Midbrain (tissue), 1 donor: ENCODE measurements around the gene RPL18A.
A peak's percentile ranks its signal among the peaks of the same experiment; 100 is the strongest.

Source experiments
- DNase-seq: peaks from one replicate; lab custom pipeline; 2025; lab: John Stamatoyannopoulos, UW

The RPL18A gene

DNA sequence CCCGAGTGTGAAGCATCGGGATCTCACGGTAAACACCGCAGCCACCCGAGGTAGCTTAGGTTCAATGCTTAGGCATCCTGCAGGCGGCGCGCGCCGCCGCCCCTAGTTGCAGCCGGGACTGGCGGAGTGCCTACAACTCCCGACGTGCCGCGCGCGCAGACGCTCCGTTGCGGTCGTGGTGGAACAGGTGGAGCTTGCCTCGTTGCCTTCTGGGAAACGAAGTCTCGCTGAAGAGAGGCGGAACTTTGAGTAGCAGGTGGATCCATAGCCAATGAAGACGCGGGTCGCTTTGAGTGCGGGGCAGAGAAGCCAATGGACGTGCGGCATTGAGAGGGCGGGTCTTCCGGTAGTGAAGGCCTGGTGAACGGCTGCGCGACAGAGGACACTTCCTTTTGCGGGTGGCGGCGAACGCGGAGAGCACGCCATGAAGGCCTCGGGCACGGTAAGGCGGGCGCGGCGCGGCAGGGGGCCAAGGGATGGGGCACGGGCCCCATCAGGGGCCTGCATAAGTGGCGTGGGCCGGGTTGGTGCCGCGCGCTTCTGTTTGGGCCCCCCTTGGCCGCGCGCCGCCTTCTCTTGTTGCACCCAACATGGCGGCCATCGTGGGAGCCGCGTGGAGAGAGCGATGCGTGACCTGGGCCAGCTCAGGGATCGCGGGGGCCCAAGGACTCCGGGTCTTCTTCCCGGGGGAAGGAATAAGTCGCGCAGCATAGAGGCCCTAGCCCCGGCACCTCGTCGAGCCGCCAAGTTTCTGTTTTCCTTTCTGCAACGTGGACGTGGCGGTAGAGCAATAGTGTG, at the start of gene RPL18A:
Gene RPL18A, plus strand, starts transcription at position 378 of the 798 bp plus-strand sequence. Its CDS starts 47 bp downstream, at position 425.
- peak; percentile 100 for DNase-seq

DNA sequence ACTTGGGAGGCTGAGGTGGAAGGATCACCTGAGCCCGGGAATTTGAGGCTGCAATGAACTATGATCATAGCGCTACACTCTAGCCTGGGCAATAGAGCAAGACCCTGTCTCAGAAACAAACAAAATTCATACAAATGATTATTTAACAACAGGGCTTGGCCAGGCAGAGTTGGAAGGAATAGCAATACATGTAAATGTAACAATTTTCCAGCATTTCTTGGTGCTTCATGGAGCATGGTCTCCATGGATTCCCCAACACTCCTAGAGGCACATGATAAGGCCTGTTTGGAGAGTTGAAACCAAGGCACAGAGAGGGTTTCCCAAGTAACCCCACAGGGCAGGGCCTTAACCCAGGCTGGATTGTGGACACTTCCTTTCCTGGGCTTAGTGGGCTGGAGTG, 48.6 kb upstream of the RPL18A start:
- DNase-seq = no peak

DNA sequence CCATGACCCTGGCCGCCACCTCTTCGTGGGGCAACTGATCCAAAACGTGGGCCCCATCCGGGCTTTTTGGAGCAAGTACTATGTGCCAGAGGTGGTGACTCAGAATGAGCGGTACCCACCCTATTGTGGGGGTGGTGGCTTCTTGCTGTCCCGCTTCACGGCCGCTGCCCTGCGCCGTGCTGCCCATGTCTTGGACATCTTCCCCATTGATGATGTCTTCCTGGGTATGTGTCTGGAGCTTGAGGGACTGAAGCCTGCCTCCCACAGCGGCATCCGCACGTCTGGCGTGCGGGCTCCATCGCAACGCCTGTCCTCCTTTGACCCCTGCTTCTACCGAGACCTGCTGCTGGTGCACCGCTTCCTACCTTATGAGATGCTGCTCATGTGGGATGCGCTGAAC, 48.0 kb upstream of the RPL18A start:
- no peak for DNase-seq

DNA sequence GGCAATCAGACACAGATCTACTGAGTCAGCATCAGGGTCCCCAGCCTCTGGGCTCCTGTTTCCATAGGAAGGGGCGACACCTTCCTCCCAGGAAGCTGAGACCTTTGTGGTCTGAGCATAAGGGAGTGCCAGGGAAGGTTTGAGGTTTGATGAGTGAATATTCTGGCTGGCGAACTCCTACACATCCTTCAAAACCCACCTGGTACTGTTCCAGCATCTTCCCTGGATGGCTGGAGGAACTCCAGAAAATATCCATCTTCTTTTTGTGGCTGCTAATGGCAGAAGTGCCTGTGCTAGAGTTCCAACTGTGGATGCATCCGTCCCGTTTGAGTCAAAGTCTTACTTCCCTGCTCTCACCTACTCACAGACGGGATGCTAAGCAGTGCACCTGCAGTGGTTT, 47.6 kb upstream of the RPL18A start:
- no peak for DNase-seq

DNA sequence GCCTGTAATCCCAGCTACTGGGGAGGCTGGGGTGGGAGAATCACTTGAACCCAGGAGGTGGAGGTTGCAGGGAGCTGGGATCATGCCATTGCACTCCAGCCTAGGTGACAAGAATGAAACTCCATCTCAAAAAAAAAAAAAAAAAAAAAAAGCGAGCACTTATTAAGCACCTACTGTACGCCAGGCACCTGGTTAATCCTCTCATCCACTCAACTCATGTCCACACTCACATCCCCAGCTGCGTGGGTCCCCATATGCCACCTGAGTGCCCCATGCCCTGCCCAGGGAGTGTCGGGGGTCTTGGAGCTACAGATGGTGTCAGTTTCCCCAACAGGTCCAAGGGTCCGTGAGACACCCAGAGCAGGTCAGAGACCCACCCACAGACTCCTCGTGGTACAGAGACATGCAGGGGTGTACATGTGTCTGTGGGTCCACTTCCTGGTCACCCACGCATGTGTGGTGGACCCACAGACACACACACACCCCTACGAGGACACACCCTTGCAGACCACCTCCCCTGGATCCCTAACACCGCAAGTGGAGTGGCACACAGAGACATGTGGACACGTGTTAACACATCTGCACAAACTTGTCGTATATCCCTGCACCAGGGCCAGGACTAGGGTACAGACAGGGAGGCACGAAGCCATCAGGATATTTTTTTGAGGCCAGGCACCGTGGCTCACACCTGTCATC, 41.9 kb upstream of the RPL18A start:
- no peak for DNase-seq

DNA sequence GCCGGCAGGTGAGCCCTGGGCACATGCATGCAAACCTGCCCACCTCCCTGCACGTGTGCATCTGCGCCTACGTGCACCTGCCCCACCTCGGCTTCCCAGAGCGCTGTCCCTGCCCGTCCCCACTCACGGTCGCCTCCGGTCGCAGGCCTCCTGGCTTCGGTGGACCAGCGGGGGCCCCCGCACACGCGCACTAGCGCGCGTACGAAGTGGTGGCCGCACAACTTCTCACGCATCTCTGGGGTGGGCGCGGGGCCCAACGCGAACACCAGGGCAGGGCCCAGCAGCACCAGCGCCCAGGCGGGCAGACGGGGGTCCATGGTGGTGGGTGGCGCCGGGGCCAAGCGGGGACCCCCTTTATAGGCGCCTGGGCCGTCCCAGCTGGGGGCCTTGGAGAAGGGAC, 38.5 kb upstream of the RPL18A start, which contains the start of gene INSL3:
Gene INSL3, minus strand, starts transcription at position 330 of the 400 bp plus-strand sequence. Its CDS starts 13 bp downstream, at position 317.
- DNase-seq = no peak

DNA sequence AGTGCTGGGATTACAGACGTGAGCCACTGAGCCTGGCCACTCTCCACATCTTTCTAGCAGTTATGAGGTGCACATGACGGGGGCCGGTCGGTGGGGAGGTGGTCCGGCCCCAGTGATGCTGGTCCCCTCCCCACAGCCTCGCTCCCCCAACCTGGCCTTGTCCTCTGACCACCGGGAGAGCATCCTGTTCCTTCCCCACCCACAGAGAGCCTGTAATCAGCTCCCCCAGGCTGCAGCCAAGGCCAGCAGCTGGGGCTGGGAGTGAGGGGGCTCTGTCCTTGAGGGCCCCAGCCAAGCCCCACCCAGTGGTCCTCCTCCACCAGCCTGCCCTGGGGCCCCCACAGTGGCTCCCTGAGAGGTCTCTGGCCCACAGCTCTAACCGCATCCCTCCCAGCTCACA, 35.4 kb upstream of the RPL18A start:
- DNase-seq = no peak

DNA sequence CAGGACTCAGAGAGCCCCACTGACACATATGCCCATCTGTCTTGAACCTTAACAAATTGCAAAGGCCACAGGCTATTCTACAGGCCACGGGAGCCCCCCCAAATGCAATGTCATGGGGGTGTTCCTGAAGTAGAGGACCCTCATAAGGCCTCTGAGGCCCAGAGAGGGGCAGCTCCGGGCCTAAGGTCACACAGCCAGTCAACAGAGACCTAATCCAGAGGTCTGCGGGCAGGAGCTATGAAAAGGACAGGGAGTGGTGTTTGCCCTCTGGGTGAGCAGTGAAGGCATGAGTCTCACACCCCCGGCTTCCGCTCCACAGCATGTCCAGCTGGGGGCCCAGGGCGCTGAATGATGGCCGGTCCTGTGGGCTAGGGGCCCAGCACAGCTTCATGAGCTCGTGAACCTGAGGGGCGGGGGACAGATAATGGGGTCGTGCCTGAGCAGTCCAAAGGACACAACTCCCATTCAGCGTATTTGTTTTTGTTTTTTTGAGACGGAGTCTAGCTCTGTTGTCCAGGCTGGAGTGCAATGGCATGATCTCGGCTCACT, 33.1 kb upstream of the RPL18A start:
- DNase-seq = no peak

DNA sequence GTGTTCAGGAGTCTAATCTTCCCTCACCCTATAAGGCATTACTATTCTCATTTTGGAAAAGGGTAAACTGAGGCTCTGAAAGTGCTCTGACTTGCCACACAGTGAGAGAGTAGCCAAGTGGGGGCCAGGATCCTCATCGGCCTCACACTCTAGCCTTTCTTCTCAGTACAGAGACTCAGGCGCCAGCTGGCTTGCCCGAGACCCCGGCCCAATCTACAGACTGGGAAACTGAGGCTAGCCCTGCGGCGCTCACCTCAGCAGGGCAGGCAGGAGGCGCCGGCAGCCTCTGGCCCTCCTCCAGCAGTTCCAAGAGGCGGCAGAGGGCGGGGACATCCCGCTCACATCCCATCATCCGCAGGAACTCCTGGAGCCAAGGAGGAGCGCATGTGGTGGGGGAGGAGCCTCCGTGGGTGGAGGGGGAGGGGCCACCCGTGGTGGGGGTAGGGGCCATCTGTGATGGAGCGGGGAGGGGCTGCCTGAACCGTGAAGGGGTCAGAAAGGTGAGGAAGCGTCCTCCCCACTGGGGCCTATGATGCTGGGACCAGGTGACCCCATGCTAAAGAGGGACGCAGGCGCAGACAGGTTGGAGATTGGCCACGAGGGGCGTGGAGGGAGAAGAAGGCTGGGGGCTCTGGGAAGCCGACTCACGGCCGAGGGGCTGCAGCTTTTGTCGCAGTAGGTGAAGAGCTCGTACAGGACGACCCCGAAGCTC, 29.7 kb upstream of the RPL18A start:
- no peak for DNase-seq

DNA sequence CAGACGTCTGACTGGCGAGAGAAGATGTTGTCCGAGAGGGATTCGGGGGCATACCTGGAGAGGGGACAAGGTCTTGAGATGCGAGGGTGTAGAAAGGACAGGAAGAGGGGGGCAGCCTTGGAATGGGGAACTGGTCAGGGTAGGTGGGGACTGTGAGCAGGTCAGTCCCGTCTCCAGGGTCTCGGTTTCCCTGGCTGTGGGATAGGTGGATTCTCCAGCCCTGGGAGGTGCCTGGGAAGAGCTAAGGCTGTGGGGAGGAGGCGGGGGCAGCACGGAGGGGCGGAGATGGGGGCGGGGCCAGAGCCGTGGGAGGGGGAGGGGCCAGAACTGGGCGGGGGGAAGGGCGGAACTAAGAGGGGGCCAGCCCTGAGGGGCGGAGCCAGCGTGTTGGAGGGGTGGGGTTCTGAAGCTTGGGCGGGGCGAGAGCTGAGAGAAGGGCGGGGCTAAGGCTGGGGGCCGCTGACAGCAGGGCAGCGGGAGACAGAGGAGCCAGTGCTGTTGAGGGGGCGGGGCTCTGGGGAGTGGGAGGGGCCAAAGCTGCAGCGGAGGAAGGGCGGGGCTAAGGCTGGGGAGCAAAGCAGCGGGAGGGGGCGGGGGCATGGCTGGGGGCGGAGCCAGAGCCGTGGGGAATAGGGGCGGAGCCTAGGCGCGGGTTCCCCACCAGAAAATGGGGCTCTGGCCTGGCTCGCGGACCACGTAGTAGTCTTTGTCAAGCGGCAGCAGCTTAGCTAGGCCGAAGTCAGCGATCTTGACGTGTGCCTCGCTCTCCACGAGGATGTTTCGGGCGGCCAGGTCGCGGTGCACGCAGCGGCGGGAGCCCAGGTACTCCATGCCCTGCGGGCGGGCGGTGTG, 28.9 kb upstream of the RPL18A start:
- peak; percentile 34 for DNase-seq

DNA sequence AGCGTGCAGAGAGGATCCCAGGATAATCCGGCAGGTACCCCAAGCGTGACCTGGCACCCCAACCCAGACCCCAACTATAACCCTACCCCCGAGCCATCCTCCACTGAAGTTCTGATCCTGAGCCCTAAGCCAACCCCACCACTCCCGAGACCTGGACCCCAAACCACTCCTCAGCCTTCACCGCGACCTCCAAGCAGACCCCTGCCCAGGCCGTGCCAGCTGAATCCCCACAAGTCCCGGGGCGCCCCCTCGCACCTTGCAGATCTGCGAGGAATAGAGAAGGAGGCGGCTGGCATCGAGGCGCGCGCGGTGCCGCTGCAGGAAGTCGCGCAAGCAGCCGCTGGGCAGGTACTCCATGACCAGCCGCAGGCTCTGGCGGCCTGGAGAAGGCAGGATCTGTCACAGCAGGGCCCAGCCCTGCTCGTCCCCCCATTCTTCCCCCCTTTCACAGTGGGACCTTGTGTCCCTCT, 28.3 kb upstream of the RPL18A start:
- DNase-seq = no peak

DNA sequence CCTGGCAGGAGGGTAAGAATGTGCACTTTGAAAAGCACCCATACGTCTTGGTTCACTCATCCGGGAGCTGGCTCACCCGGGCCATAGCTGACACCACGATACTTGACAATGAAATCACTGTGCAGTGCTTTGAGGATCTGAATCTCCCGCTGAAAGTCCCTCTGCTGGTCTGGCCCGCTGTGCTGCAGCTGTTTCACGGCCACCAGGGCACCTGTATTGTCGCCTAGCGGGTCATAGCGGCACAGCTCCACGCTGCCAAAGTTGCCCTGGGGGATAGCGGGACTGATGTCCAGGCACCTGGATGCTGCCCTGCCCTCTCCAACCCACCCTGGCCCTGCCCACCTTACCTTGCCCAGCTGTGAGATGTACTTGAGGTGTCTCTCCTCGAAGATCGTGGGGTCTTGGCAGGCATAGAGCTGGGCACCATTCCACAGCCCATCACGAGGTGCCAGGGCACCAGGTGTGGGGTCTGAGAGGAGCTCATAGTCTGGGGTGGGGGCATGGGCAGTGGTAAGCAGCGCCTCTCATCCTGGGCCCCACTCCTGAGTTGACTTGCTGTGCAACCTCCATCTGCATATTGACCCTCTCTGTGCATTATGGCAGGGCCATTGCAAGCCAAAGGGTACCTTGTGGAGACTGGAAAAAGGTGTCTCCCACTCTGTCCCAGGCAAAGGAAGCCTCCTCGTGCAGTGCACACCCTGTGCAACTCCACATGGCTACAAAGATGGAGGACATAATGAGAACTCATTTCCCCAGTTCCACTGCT, 27.1 kb upstream of the RPL18A start:
- no peak for DNase-seq

DNA sequence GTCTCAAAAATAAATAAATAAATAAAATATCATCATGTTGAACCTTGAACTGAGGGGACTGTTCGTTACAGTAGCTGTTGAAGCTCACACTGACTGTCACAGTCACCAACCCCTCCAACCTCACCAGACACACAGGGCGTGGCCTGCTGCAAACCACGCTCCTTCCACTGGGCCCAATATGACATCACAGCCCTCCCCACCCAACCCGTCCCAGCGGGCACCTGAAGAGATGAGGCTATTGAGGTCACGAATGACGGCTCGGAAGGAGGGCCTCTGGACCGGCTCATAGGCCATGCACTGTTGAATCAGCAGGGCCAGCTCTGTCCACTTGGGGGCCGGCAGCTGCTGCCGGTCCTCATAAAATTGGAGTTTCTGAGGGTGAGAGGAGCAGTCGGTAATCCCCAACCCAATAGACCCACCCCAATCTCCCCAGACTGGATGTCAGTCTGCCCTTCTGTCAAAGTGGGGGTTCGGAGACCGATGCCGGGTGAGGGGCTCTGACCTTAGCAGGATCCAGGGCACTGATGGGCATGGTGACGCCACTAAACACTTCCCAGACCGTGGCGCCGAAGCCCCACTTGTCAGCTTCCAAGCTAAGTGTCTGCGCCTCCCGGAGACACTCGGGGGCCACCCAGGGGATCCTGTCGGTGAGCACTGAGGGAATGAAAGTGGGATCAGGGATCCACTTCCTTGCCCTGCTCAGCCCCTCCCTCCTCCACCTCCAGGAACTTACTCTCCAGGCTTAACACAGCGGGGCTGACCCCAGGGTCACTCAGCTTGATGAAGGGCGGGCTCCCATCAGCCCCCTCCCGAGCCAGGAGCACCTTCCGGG, 25.1 kb upstream of the RPL18A start:
- no peak for DNase-seq

DNA sequence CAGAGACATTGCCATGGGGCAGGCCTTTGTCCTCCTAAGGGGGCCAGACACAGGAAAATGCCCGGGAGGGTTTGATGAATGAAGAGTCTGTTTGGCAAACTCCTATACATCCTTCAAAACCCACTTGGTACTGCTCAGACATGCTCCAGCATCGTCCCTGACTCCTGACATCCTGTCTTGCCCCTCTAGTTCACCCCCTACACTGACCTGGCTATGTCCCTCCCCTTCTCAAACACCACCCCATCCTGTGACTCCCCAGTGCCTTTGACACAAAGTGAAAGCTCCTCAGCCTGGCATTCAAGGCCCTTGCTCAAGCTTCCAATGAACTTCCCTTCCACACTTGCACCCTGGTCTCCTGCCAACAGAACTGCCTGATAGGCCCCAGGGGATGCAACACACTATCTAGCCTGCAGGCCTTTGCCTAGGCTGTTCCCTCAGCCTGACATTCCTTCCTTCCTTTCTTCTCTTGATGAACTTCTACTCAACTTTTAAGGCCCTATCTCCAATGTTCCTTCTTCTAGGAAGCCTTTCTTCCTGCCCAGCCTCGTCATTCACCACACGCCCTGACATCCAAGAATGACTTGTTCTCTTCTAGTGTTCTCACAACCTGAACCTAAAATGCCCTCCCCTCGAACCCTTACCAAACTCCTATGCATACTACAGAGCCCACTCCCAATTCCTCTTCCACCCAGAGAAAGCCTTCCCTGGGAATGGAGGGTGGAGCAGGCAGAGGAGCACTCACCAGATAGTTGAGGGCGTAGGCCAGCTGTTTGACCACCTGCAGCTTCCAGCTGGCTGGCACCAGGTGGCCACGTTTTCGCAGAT, 24.3 kb upstream of the RPL18A start:
- DNase-seq = no peak

DNA sequence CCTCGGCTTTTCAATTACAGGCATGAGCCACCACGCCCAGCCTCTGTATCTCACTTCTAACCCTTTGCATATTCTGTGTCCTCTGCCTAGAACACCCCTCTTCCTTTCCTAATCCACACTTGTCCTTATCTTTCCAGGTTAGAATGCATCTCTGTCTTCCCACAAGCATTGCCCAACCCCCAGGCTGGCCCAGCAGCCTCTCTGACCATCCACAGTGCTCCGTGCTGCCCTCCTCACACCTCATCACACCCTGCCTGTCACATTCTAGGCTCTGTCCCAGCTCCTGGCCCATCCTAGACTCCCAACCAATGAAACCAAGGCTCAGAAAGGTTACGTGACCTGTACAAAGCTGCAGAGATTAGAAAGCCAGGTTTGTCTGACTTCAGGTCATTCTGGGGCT, 23.2 kb upstream of the RPL18A start:
- no peak for DNase-seq

DNA sequence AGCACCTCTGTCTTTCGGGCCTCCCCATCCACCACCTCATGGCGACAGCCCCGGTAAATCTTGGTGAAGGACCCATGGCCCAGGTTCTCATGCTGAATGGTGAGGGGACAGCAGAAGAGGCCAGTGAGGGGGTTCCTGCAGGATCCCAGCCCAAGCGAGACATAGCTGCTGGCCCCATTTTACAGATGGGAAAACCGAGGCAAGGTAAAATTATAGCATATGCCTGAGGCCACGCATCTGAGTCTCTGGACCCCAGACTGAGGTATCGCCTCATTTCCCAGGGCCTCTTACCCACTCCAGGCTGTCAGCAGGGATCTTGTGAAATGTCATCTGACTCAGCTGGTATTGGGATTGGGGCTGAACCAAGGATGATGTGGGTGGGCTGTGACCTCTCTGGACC, 21.7 kb upstream of the RPL18A start:
- no peak for DNase-seq

DNA sequence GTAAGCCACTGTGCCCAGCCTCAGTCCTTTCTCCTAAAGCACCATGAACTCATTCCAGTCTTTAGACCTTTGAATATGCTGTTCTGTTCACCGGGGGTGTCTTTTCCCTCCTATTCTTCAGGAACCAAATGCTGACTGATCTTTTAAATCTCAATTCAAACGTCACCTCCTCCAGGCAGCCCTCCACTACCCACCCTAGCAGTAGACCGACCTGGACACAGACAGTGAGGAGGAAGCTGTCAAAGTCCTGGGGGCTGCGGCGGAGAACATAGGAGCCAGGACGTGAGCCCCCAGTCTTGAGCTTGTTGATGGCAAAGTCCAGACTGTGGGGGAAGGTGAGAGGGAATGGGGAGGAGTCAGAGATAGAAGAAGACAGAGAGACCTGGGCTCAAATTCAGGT, 19.7 kb upstream of the RPL18A start:
- no peak for DNase-seq

DNA sequence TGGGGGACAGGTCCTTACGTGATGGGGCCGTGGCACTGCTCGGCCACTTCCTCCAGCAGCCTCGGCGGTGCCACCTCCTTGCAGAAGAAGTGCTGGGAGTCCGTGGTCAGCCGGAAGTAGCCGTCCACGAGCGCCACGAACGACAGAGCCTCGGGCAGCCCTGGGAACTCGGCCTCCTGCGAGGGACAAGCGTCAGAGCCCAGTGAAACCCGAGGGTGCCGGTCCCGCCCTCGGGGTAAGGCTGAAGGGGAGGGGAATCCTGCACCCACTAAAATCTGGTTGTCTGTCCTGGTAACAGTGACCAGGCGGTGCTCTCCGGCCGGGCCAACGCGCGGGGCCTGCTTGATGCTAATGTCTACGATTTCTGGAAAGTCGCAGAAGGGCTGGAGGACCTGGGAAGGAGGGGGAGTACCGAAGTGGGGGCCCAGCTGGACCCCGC, 18.3 kb upstream of the RPL18A start:
- DNase-seq = no peak
